ENCODE results near the gene ZNF460.

ZNF460 gene

GRCh38 chr19:57338877-57339276 is 58.6 kb downstream of the ZNF460 start:
- in situ Hi-C loops (cut with MboI; ENCODE audit: low sequenced_read_pairs): no loop called here
- Histone ChIP-seq H3K27me3 (ENCODE audit: low read depth) (no peaks in the 10 kb centered on the region), H3K9me3 (no peaks in the 10 kb centered on the region), H3K36me3 (replicated peaks) (no peaks in the 10 kb centered on the region), H3K4me1 (no peaks in the 10 kb centered on the region), H3K4me3 (no peak overlapping the region)
- DNase-seq (ENCODE audit: low spot score in 2 of 2): no peak

GRCh38 chr19:57342582-57342981 is 62.3 kb downstream of the ZNF460 start:
- in situ Hi-C loops (cut with MboI; ENCODE audit: low sequenced_read_pairs): no loop called here
- no peaks in the 10 kb centered on the region for H3K27me3 ChIP-seq (ENCODE audit: low read depth)

More at GRCh38 chr19:57342582-57342981, 62.3 kb downstream of the ZNF460 start:
- H3K36me3 ChIP-seq (replicated peaks): no peaks in the 10 kb centered on the region
- no peaks in the 10 kb centered on the region for H3K4me1 ChIP-seq
- no peak overlapping the region for H3K4me3 ChIP-seq
- no peaks in the 10 kb centered on the region for H3K9me3 ChIP-seq
- no peak for DNase-seq (ENCODE audit: low spot score in 2 of 2)

Measured in HAP-1 (cell line).